Measurements from ENCODE around the gene ALPL. TPM values are rescaled to one million over a fixed set of nuclear protein-coding genes. Genes with fewer than 3 reads are reported as not detected.

Gene ALPL
- total RNA-seq, 1 experiment from 2014 or later, result 84.8 TPM

DNA sequence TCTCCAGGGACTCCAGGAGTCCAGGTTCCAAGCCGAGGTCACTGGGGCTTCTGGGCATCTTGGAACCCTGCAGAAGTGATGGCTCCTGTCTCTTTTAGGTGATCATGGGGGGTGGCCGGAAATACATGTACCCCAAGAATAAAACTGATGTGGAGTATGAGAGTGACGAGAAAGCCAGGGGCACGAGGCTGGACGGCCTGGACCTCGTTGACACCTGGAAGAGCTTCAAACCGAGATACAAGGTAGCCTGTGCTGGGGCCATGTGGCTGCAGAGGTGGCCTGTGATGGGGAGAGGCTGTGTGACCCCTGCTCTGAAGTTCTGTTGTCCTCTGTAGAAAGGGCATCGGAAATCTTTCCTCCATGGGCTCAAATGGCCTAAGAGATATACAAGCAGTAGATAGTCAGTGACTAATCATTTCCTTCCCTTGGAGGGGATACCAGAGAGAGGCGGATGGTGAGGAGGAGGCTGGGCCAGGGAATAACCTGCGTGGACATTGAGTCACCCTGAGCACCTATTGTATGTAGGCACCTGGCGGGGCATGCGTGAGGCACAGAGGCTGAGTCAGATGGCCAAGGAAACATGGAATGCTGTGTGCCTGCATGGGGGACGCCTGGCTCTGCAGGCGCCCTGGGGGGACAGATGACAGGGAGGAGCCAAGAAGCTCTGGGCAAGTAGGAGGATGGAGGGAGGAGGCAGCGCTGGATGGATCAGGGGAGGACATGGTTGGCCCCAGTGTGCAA, 59.0 kb downstream of the ALPL start:
- H3K18ac ChIP-seq (ENCODE audit: insufficient read length, low read depth, low read length), result no peak overlapping the region
- Mint-ChIP-seq H3K9me3 (no peaks in the 10 kb centered on the region), H3K27ac (peak overlapping the region; percentile 32 to 88 (median 64); a peak in 6 of 7 replicates), H3K4me1 (peaks cover 9 to 12% of the 10 kb centered on the region in 2 experiments; a peak in 3 of 4 replicates), H3K4me3 (no peak overlapping the region; a peak in 1 of 5 replicates), H3K27me3 (ENCODE audit: low read depth) (no peaks in the 10 kb centered on the region), H3K36me3 (ENCODE audit: insufficient read depth in 1 of 3, low read depth in 3 of 3) (peaks cover 2 to 13% (median 7%) of the 10 kb centered on the region in 3 experiments; a peak in 3 of 7 replicates)
- no peak overlapping the region for H2BK12ac ChIP-seq (ENCODE audit: insufficient read length, low read depth, low read length)
- H3K14ac ChIP-seq (ENCODE audit: insufficient read depth, low read length), result no peak overlapping the region; the same call in 1 of the 2 replicates
- H4K5ac ChIP-seq (ENCODE audit: insufficient read length, low read depth, low read length), result no peak overlapping the region
- no peaks in the 10 kb centered on the region for H3K27me3 ChIP-seq (ENCODE audit: insufficient read depth, low read length)
- no peaks in the 10 kb centered on the region for H3K23me2 ChIP-seq (ENCODE audit: insufficient read length, low read depth, low read length, poor library complexity, severe bottlenecking)
- no peak overlapping the region for H2BK20ac ChIP-seq (ENCODE audit: low read depth, low read length, poor library complexity, severe bottlenecking)
- H3K9me3 ChIP-seq (ENCODE audit: control insufficient read depth, low read depth, low read length), result no peaks in the 10 kb centered on the region
- no peaks in the 10 kb centered on the region for H4K20me1 ChIP-seq (ENCODE audit: control insufficient read depth, insufficient read depth, insufficient read length)
- WGBS (ENCODE audit: extremely low coverage, insufficient read length, low lambda C conversion rate), result no CpG with 5 or more reads among the region's 15 CpGs
- H3K4me2 ChIP-seq (ENCODE audit: insufficient read depth, insufficient read length, low read length), result no peak overlapping the region
- no peak overlapping the region for H3K4ac ChIP-seq (ENCODE audit: low read depth, low read length)
- H2BK15ac ChIP-seq (ENCODE audit: low read depth, low read length), result no peak overlapping the region
- TF ChIP-seq, protein P1, sequence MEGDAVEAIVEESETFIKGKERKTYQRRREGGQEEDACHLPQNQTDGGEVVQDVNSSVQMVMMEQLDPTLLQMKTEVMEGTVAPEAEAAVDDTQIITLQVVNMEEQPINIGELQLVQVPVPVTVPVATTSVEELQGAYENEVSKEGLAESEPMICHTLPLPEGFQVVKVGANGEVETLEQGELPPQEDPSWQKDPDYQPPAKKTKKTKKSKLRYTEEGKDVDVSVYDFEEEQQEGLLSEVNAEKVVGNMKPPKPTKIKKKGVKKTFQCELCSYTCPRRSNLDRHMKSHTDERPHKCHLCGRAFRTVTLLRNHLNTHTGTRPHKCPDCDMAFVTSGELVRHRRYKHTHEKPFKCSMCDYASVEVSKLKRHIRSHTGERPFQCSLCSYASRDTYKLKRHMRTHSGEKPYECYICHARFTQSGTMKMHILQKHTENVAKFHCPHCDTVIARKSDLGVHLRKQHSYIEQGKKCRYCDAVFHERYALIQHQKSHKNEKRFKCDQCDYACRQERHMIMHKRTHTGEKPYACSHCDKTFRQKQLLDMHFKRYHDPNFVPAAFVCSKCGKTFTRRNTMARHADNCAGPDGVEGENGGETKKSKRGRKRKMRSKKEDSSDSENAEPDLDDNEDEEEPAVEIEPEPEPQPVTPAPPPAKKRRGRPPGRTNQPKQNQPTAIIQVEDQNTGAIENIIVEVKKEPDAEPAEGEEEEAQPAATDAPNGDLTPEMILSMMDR (conservative IDR thresholded peaks at IDR 0.05), result no peak
- no peak overlapping the region for H2BK5ac ChIP-seq (ENCODE audit: insufficient read length, low read length)
- H3K23ac ChIP-seq (ENCODE audit: insufficient read length, low read depth, low read length), result no peak overlapping the region
- H2BK120ac ChIP-seq (ENCODE audit: low read depth, low read length, poor library complexity, severe bottlenecking), result no peak overlapping the region
- DNase-seq, result no peak
- H3T11ph ChIP-seq (ENCODE audit: low read length), result no peak overlapping the region
- no peaks in the 10 kb centered on the region for H3K79me1 ChIP-seq (ENCODE audit: insufficient read depth, low read depth, low read length, poor library complexity, severe bottlenecking)
- H3K56ac ChIP-seq (ENCODE audit: insufficient read length, low read depth, low read length), result no peak overlapping the region
- no peak overlapping the region for H4K8ac ChIP-seq (replicated peaks; ENCODE audit: insufficient read length, low read depth, low read length)
- no peak overlapping the region for H3K9ac ChIP-seq (ENCODE audit: extremely low read depth, insufficient read length, low read length)
- no peaks in the 10 kb centered on the region for H3K4me1 ChIP-seq (ENCODE audit: insufficient read depth, low read length)
- H2AFZ ChIP-seq (ENCODE audit: low read length), result no peak overlapping the region
- no peak overlapping the region for H2AK5ac ChIP-seq (ENCODE audit: insufficient read length, low read length)
- no peaks in the 10 kb centered on the region for H3K79me2 ChIP-seq (ENCODE audit: insufficient read depth, low read length)
- no peak overlapping the region for H3K27ac ChIP-seq (ENCODE audit: insufficient read length, low read depth, low read length)
- no peak overlapping the region for H4K91ac ChIP-seq (ENCODE audit: insufficient read length, low read depth, low read length)
